ENCODE results near the gene GPR119.
"Not testable (repeated sequence)": the region's sequence is repeated elsewhere in the genome, so short reads cannot be mapped to it uniquely, and the experiment has no call there.

GPR119 gene

DNA sequence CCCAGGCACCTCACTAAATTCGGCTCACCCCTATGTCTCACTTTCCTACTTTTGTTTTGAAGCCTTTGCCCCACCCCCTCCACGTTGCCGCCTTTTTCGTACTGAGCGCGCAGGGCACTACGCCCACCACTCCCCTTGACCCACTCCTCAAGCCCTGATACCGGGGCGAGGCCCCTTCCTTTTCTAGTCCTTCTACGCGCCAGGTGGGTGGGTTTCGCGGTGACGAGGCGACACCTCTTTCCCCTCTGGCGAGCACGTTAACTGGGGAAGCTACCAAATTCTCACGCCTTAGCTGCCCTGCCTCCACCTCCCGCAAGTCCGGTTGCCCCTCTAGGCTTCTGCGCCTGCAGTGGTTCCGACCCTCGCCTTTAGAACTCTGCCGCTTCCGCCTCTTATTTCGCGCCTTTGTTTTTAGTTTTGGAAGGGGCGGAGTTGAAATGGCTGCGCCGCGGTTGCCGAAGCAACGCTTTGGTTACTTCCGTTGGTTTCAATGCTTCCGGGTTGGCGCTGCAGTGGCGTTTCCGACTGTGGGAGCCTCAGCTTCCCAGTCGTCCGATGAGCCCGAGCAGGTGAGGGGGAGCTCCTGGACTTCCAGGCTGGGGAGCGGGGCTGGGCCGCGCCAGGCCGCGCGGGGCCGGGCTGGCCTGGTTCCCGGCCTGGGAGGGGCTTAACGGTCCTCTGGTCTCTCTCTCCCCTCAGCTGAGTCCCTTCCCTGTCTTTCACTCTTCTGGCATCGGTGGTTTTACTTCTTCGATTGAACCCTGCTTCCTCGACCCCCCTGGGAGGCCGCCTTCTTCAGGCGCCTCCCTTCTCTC is 45.9 kb downstream of the GPR119 start, which contains the start of gene SLC25A14:
Gene SLC25A14 (plus strand): TSS at position 512 of the 815 bp plus-strand sequence. CDS start 360 bp downstream, outside the sequence.
- DNase-seq (ENCODE audit: low read depth): peak; percentile 76

DNA sequence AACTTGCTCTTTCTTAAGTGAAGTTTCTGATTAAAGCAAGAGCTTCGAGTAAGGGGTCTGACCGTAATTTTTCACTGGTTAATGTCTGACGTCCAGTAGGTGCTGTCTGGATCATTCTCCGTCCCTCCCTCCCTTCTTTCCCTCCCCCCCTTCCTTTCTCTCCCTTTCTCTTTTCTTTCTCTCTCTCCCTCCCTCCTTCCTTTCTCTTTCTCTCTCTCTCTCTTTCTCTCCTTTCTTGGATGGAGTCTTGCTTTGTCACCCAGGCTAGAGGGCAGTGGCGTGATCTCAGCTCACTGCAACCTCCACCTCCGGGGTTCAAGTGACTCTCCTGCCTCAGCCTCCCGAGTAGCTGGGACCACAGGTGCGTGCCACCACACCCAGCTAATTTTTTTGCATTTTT is 46.6 kb downstream of the GPR119 start:
- not testable (repeated sequence) for DNase-seq (ENCODE audit: low read depth)

DNA sequence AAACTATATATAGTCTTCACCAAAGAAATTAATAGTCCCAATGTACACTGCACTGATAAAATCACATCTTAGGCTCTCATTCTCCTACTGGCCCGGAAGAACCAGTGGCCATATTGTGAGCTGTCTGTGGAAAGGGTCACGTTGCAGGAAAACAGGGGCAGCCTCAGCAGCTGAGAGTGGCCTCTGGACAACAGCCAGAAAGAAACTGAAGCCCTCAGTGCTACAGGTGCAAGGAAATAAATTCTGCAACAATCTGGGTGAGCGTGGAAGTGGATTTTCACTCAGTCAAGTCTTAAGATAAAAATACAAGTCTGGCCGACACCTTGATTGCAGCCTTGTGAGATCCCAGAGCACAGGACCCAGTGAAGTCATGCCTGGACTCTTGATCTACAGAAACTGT is 48.9 kb downstream of the GPR119 start:
- DNase-seq (ENCODE audit: low read depth): no peak
